ENCODE results near the gene MRGPRD.

MRGPRD gene

DNA sequence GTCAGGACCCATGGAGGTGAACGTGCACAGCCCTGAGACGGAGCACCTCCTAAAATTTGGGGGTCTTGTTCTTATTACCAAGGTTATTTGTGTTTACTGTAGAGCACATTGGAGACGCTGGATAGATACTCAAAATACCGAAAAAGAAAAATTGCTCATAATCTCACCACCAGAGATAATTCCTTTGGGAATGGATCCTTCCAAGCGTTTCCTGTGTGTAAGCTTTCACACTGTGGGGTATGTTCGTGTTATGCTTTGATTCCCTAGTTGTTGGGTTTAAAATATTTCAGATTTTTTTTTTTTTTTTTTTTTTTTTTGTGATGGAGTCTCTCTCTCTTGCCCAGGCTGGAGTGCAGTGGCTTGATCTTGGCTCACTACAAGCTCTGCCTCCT lies 14.1 kb upstream of the MRGPRD start:
- no peak for DNase-seq (ENCODE audit: extremely low spot score)
- POLR2A ChIA-PET = no interaction called here
- CTCF ChIA-PET = no interaction called here
- TF ChIP-seq CTBP1 (IDR thresholded peaks at IDR 0.05; ENCODE audit: borderline replicate concordance) = no peak
- TF ChIP-seq ARNT (IDR thresholded peaks at IDR 0.05) = no peak
- TF ChIP-seq HDGF (IDR thresholded peaks at IDR 0.05; ENCODE audit: borderline replicate concordance) = no peak
- TF ChIP-seq LEF1 (IDR thresholded peaks at IDR 0.05; ENCODE audit: borderline replicate concordance) = no peak
- TF ChIP-seq NFRKB (IDR thresholded peaks at IDR 0.05) = no peak
- no peak for TF ChIP-seq L3MBTL2 (conservative IDR thresholded peaks at IDR 0.05)
- no peak for TF ChIP-seq ELF4 (IDR thresholded peaks at IDR 0.05)
- no peak for TF ChIP-seq TARDBP (IDR thresholded peaks at IDR 0.05)

DNA sequence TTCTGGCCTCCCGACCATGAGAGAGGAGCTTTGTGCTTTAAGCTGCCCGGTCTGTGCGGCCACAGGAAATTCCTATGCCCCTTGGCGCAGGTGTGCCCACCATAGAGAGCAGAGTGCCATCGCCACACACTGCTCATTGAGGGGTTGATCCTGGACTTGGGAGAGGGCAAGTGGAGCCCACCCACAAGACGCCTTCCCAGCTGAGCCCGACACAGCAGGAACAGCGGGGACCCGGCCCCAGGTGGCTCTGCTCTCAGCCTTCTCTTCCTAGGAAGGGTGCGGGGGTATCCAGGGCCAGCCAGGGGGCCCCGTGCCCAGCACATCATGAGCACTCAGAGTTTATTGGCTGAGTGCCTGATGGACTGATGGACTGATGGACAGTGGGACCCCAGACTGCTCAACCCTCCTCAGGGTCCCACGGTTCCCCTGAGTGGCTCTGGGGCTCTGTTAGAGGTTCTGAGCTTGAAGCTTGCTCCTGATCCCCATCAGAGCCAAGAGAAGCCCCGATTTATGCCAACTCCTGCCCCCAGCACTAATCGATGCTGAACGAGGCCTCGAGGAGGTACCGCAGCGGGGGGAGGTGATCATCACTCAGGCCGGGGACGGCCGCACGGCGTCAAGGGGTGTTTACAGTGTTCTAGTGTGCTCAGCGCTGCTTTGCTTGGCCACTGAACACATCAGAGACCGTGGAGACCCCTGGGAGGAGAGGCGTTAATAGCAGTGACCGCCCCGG lies 13.5 kb upstream of the MRGPRD start:
- no peak for DNase-seq (ENCODE audit: extremely low spot score)
- CTCF ChIA-PET = no interaction called here
- TF ChIP-seq FOXK2 (IDR thresholded peaks at IDR 0.05) = no peak
- no peak for TF ChIP-seq HDGF (IDR thresholded peaks at IDR 0.05; ENCODE audit: borderline replicate concordance)
- TF ChIP-seq NFRKB (IDR thresholded peaks at IDR 0.05) = no peak
- no peak for TF ChIP-seq FOXM1 (IDR thresholded peaks at IDR 0.05; ENCODE audit: borderline replicate concordance)
- TF ChIP-seq FOXA1 (IDR thresholded peaks at IDR 0.05) = no peak
- TF ChIP-seq BHLHE40 (IDR thresholded peaks at IDR 0.05; ENCODE audit: borderline replicate concordance) = no peak
- TF ChIP-seq CTBP1 (IDR thresholded peaks at IDR 0.05; ENCODE audit: borderline replicate concordance) = no peak
- TF ChIP-seq ARNT (IDR thresholded peaks at IDR 0.05) = no peak
- POLR2A ChIA-PET = no interaction called here

DNA sequence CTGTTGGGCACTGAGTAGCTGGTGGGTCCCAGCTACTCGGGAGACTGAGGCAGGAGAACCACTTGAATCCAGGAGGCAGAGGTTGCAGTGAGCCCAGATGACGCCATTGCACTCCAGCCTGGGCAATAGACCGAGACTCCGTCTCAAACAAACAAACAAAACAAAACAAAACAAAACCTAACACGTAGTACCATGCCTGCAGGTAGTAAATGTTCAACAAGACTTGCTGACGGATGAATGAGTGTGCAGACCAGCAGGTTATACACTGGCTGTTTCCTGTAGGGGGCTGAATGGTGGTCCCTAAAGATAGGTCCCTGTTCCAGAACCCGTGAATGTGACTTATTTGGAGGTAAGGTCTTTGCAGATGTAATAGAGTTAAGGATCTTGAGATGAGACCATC lies 12.8 kb upstream of the MRGPRD start:
- DNase-seq (ENCODE audit: extremely low spot score) = no peak
- ChIA-PET POLR2A (no interaction called here), CTCF (no interaction called here)
- TF ChIP-seq ZNF384 (IDR thresholded peaks at IDR 0.05) (no peak), TARDBP (IDR thresholded peaks at IDR 0.05) (no peak), ARNT (IDR thresholded peaks at IDR 0.05) (no peak), FOXM1 (IDR thresholded peaks at IDR 0.05; ENCODE audit: borderline replicate concordance) (no peak), FOXK2 (IDR thresholded peaks at IDR 0.05) (no peak), NFRKB (IDR thresholded peaks at IDR 0.05) (no peak), HDGF (IDR thresholded peaks at IDR 0.05; ENCODE audit: borderline replicate concordance) (no peak), CTBP1 (IDR thresholded peaks at IDR 0.05; ENCODE audit: borderline replicate concordance) (no peak), L3MBTL2 (conservative IDR thresholded peaks at IDR 0.05) (no peak), SUZ12 (IDR thresholded peaks at IDR 0.05) (no peak), SP1 (IDR thresholded peaks at IDR 0.05) (no peak), ELF4 (IDR thresholded peaks at IDR 0.05) (no peak), BHLHE40 (IDR thresholded peaks at IDR 0.05; ENCODE audit: borderline replicate concordance) (no peak), LEF1 (IDR thresholded peaks at IDR 0.05; ENCODE audit: borderline replicate concordance) (no peak), FOXA1 (IDR thresholded peaks at IDR 0.05) (no peak)
- TF ChIP-seq, protein P1, sequence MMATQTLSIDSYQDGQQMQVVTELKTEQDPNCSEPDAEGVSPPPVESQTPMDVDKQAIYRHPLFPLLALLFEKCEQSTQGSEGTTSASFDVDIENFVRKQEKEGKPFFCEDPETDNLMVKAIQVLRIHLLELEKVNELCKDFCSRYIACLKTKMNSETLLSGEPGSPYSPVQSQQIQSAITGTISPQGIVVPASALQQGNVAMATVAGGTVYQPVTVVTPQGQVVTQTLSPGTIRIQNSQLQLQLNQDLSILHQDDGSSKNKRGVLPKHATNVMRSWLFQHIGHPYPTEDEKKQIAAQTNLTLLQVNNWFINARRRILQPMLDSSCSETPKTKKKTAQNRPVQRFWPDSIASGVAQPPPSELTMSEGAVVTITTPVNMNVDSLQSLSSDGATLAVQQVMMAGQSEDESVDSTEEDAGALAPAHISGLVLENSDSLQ (IDR thresholded peaks at IDR 0.05) = no peak

- ChIA-PET POLR2A (no interaction called here), CTCF (no interaction called here)
- TF ChIP-seq FOXK2 (IDR thresholded peaks at IDR 0.05) (no peak), L3MBTL2 (conservative IDR thresholded peaks at IDR 0.05) (no peak), SUZ12 (IDR thresholded peaks at IDR 0.05) (no peak), FOXA1 (IDR thresholded peaks at IDR 0.05) (no peak), NFRKB (IDR thresholded peaks at IDR 0.05) (no peak), BHLHE40 (IDR thresholded peaks at IDR 0.05; ENCODE audit: borderline replicate concordance) (no peak), ARNT (IDR thresholded peaks at IDR 0.05) (no peak), TARDBP (IDR thresholded peaks at IDR 0.05) (no peak), CTBP1 (IDR thresholded peaks at IDR 0.05; ENCODE audit: borderline replicate concordance) (no peak), ELF4 (IDR thresholded peaks at IDR 0.05) (no peak), FOXM1 (IDR thresholded peaks at IDR 0.05; ENCODE audit: borderline replicate concordance) (no peak), LEF1 (IDR thresholded peaks at IDR 0.05; ENCODE audit: borderline replicate concordance) (no peak), ZNF384 (IDR thresholded peaks at IDR 0.05) (no peak), HDGF (IDR thresholded peaks at IDR 0.05; ENCODE audit: borderline replicate concordance) (no peak)
- TF ChIP-seq, protein P1 (IDR thresholded peaks at IDR 0.05) = no peak
- DNase-seq (ENCODE audit: extremely low spot score) = no peak
Measured at GRCh38 chr11:68992743-68993255, 12.0 kb upstream of the MRGPRD start.

GRCh38 chr11:68990995-68991780 lies 10.4 kb upstream of the MRGPRD start:
- ChIA-PET CTCF (no interaction called here), POLR2A (no interaction called here)
- TF ChIP-seq TARDBP (IDR thresholded peaks at IDR 0.05) (no peak), ELF4 (IDR thresholded peaks at IDR 0.05) (no peak), HDGF (IDR thresholded peaks at IDR 0.05; ENCODE audit: borderline replicate concordance) (no peak), LEF1 (IDR thresholded peaks at IDR 0.05; ENCODE audit: borderline replicate concordance) (no peak)
- no peak for DNase-seq (ENCODE audit: extremely low spot score)

DNA sequence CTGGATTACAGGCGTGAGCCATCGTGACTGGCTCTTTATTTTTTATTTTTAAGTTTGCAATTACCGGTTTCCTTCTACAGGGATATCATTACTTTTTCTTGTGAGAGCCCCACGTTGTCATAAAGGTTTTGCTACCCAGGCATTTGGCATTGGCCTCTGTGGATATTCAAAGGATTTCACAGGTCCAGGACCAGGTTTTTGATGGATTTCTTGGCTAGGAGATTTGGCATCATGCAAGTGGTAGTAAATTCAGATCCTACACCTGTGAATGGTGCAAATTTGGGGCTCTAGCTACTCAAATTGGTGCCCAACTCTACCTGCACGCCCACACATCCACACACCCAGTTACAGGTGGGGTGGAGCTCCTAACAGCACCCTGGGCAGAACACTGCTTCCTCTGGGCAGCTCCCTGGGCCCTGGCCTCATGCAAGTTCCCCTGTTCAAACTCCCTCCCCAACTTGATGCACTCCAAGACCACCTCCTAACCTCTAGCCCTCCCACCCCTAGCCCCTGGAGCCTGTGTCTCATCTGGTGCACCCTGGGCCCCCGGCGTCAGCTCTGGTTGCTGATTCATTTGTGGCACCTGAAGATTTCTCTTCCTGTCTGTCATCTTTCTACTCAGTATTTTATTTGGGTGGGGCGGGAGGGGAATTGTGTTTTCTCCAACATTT lies 9.3 kb upstream of the MRGPRD start:
- TF ChIP-seq SUZ12 (IDR thresholded peaks at IDR 0.05) (no peak), SP1 (IDR thresholded peaks at IDR 0.05) (no peak), L3MBTL2 (conservative IDR thresholded peaks at IDR 0.05) (no peak), LEF1 (IDR thresholded peaks at IDR 0.05; ENCODE audit: borderline replicate concordance) (no peak), ZNF384 (IDR thresholded peaks at IDR 0.05) (no peak)
- POLR2A ChIA-PET = no interaction called here
- DNase-seq (ENCODE audit: extremely low spot score) = no peak
- CTCF ChIA-PET = no interaction called here

Measured in HEK293T (cell line).